Endothelial cell of umbilical vein (primary cell): ENCODE data around the gene EVX1. TPM values are rescaled to one million over a fixed set of nuclear protein-coding genes. Genes with fewer than 3 reads are reported as not detected.
A peak's percentile ranks its signal among the peaks of the same experiment; 100 is the strongest.

Experiments
- BruUV-seq: library from RNA; stranded (reverse); fragments of 400-500 nt; replicated peaks from 2 replicates; lab custom pipeline; 2021; lab: Mats Ljungman, UMichigan
- CTCF ChIA-PET: fragments of 300-600, 350-600 bp; sonication (Branson Sonifier 250); formaldehyde crosslinking; loops from one replicate; lab custom pipeline; 2021; ENCODE audit warnings: antibody characterized with exemption, inconsistent platforms; lab: Charles Lee
- POLR2A ChIA-PET: fragments of 300-600, 350-600 bp; sonication (Branson Sonifier 250); formaldehyde crosslinking; loops from one replicate; lab custom pipeline; 2021; ENCODE audit warnings: antibody characterized with exemption, inconsistent platforms; lab: Charles Lee
- DNase-seq: peaks from one replicate; pipeline ENCODE4 v3.0.0-alpha.2; 2011; ENCODE audit warnings: low read depth, low spot score
- FAIRE-seq: peaks from 2 replicates; lab custom pipeline; 2011; peaks lifted over from hg19 to GRCh38; lab: Jason Lieb, UNC
- H2AFZ ChIP-seq: 2 replicates; pipeline ENCODE4 v1.6.0; 2012; ENCODE audit warnings: low read depth, low read length, control low read depth, inconsistent platforms
- H3K27ac ChIP-seq: 2 replicates; pipeline ENCODE4 v1.5.1; 2011; ENCODE audit warnings: low read depth, mild to moderate bottlenecking, control low read depth, low read length, moderate library complexity; ENCODE audit not compliant: insufficient read depth
- H3K27me3 ChIP-seq, 2 experiments: 2 replicates each; pipeline versions ENCODE4 v1.6.0 to v1.6.1; 2011; ENCODE audit warnings: low read length in 2 of 2, mixed read lengths in 1 of 2; ENCODE audit not compliant: control insufficient read depth in 2 of 2, insufficient read depth in 2 of 2
- H3K36me3 ChIP-seq, 2 experiments: 2 replicates in 1 of 2; 3 replicates in 1 of 2; pipeline ENCODE4 v1.5.1; 2011; ENCODE audit warnings: low read length in 2 of 2, mild to moderate bottlenecking in 1 of 2, moderate library complexity in 1 of 2; ENCODE audit not compliant: control insufficient read depth in 2 of 2, insufficient read depth in 2 of 2; ENCODE audit errors: extremely low read depth in 1 of 2
- H3K4me1 ChIP-seq: 3 replicates; pipeline ENCODE4 v1.5.1; 2011; ENCODE audit warnings: mild to moderate bottlenecking, low read length; ENCODE audit not compliant: control insufficient read depth, insufficient read depth; ENCODE audit errors: extremely low read depth
- H3K4me2 ChIP-seq: 2 replicates; pipeline ENCODE4 v1.6.1; 2011; ENCODE audit warnings: low read length, control low read depth, mixed read lengths; ENCODE audit not compliant: insufficient read depth
- H3K4me3 ChIP-seq, 3 experiments: fragments of 200-600 bp in 1 of 3; sonication (generic), shearing (Covaris generic) in 1 of 3; replicated peaks in 1 of 3; 2 replicates each; pipeline ENCODE4 v1.5.1; 2011 to 2016; ENCODE audit warnings: control low read depth in 3 of 3, low read length in 3 of 3, mild to moderate bottlenecking in 2 of 3, inconsistent platforms in 1 of 3, low read depth in 1 of 3, moderate library complexity in 1 of 3; ENCODE audit not compliant: insufficient read depth in 1 of 3
- H3K79me2 ChIP-seq: 2 replicates; pipeline ENCODE4 v1.6.0; 2012; ENCODE audit warnings: low read length, inconsistent platforms; ENCODE audit not compliant: control insufficient read depth, insufficient read depth
- H3K9ac ChIP-seq: replicated peaks from 2 replicates; pipeline ENCODE3; 2011; ENCODE audit warnings: low read length, control low read depth; ENCODE audit not compliant: insufficient read depth; ENCODE audit errors: extremely low read depth
- H3K9me1 ChIP-seq: replicated peaks from 3 replicates; pipeline ENCODE4 v1.6.0; 2011; ENCODE audit warnings: mild to moderate bottlenecking, low read length; ENCODE audit not compliant: control insufficient read depth, insufficient read depth; ENCODE audit errors: extremely low read depth
- H3K9me3 ChIP-seq: replicated peaks from 2 replicates; pipeline ENCODE4 v1.5.1; 2012; ENCODE audit warnings: low read length, inconsistent platforms; ENCODE audit not compliant: control insufficient read depth, insufficient read depth
- H4K20me1 ChIP-seq: replicated peaks from 2 replicates; pipeline ENCODE3; 2011; ENCODE audit warnings: mild to moderate bottlenecking, low read length; ENCODE audit not compliant: control insufficient read depth, insufficient read depth; ENCODE audit errors: extremely low read depth
- CTCF ChIP-seq, 2 donors: IDR thresholded peaks; 1 replicate in 1 of 2; 2 replicates in 1 of 2; pipeline ENCODE4 v1.5.1; 2011; ENCODE audit warnings: low read length in 2 of 2, mild to moderate bottlenecking in 2 of 2, moderate library complexity in 2 of 2, control low read depth in 1 of 2, inconsistent platforms in 1 of 2, low read depth in 1 of 2; ENCODE audit not compliant: insufficient read depth in 1 of 2; ENCODE audit errors: extremely low read depth in 1 of 2
- EZH2 ChIP-seq: IDR thresholded peaks from 2 replicates; pipeline ENCODE4 v1.6.1; 2012; ENCODE audit warnings: borderline replicate concordance, low read depth, mild to moderate bottlenecking, moderate library complexity, low read length, inconsistent platforms; ENCODE audit not compliant: severe bottlenecking
- FOS ChIP-seq: IDR thresholded peaks from 2 replicates; pipeline ENCODE4 v1.6.1; 2011; ENCODE audit warnings: mild to moderate bottlenecking, low read length, moderate library complexity, borderline replicate concordance; ENCODE audit not compliant: insufficient read depth
- GATA2 ChIP-seq: IDR thresholded peaks from 2 replicates; pipeline ENCODE4 v1.7.0; 2011; ENCODE audit warnings: low read depth, mild to moderate bottlenecking, moderate library complexity, mixed read lengths, low read length; ENCODE audit not compliant: insufficient read length, insufficient read depth
- JUN ChIP-seq: IDR thresholded peaks from 2 replicates; pipeline ENCODE4 v1.6.1; 2011; ENCODE audit warnings: borderline replicate concordance, low read depth; ENCODE audit not compliant: insufficient read length, insufficient read depth
- MAX ChIP-seq: IDR thresholded peaks from 2 replicates; pipeline ENCODE4 v1.6.1; 2011; ENCODE audit not compliant: insufficient read depth, insufficient read length
- MYC ChIP-seq: IDR thresholded peaks from one replicate; pipeline ENCODE4 v1.6.1; 2011; ENCODE audit warnings: mild to moderate bottlenecking, low read depth, low read length
- POLR2A ChIP-seq: IDR thresholded peaks from 2 replicates; pipeline ENCODE4 v1.6.1; 2012; ENCODE audit warnings: low read depth, mild to moderate bottlenecking, control low read depth, low read length
- POLR2AphosphoS5 ChIP-seq: IDR thresholded peaks from 2 replicates; pipeline ENCODE4 v1.6.1; 2012; ENCODE audit warnings: low read depth, mild to moderate bottlenecking, control low read depth, low read length, moderate library complexity; ENCODE audit not compliant: insufficient read depth
- dilution Hi-C: fragments of 300-500 bp; cut with MboI; formaldehyde crosslinking; loops from one replicate; pipeline ENCODE4 v1.15.0; 2019; ENCODE audit warnings: low sequenced_read_pairs; ENCODE audit not compliant: extremely low pct_ligation_motif_present
- intact Hi-C: fragments of 100-400 bp; cut with micrococcal nuclease; formaldehyde crosslinking; loops from one replicate; pipeline ENCODE4 v1.10.0; 2022
- polyA plus RNA-seq, 4 experiments: library from polyadenylated mRNA; depleted of rRNA in 3 of 4; stranded (reverse) in 3 of 4; unstranded in 1 of 4; fragments of >200 nt; gene quantifications; 2 replicates each; pipeline versions ENCODE4 v1.2.1 to v1.2.3, GENCODE V29; 2011 to 2012; ENCODE audit warnings: missing spikeins in 1 of 4
- total RNA-seq: library from RNA; stranded (reverse); gene quantifications from 2 replicates; pipeline ENCODE4 v1.2.3, GENCODE V29; 2021

EVX1 gene
- total and polyA plus RNA-seq, 2 donors (not counting 3 experiments of a cell fraction or from before 2014, with no cell fraction given), result not detected

DNA sequence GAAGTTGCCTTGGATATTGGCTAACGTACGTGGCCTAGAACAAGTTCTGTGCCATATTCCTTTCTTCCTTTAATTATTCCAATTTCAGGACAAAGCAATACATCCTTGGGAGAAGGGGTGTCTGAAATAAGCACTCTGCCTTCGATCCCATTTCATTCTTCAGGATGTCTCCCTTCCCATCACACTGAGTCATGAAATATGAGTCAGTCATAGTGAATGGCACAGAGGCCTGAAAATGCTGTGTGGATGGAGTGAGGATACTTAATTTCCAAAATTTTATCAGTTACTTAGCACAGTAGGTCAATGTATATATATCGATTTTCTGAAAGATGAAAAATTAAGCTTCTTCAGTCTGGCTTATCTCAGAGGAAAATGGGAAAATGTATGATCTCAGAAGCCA, 19.5 kb downstream of the EVX1 start:
- TF ChIP-seq FOS (peak; percentile 22), POLR2AphosphoS5 (no peak)
- POLR2A ChIA-PET, result no interaction called here
- H3K9me1 ChIP-seq, result no peaks in the 10 kb centered on the region
- no peak overlapping the region for H3K27ac ChIP-seq
- H3K9ac ChIP-seq, result no peak overlapping the region
- intact Hi-C loops, result no loop called here
- H3K79me2 ChIP-seq, result no peaks in the 10 kb centered on the region
- no peaks in the 10 kb centered on the region for H3K9me3 ChIP-seq
- no peak for DNase-seq
- no peak overlapping the region for H2AFZ ChIP-seq
- no peaks in the 10 kb centered on the region for H3K4me1 ChIP-seq
- no peak overlapping the region for H3K4me3 ChIP-seq
- H3K27me3 ChIP-seq, result peaks cover 8 to 26% of the 10 kb centered on the region in 2 experiments
- no peaks in the 10 kb centered on the region for H4K20me1 ChIP-seq
- no TSS peak for BruUV-seq
- H3K36me3 ChIP-seq, result no peaks in the 10 kb centered on the region
- dilution Hi-C loops, result no loop called here
- FAIRE-seq, result no peak
- H3K4me2 ChIP-seq, result no peak overlapping the region
- CTCF ChIA-PET, result interaction anchor here (0.8 kb wide), 1 partner anchor 512 kb away, joined by 4 read pairs; no protein-coding TSS in a partner anchor

GRCh38 chr7:27263781-27264180, 21.2 kb downstream of the EVX1 start:
- CTCF ChIA-PET, result interaction anchor here (1.4 kb wide), 1 partner anchor 9 kb away, joined by 3 read pairs; no protein-coding TSS in a partner anchor
- POLR2A ChIA-PET, result no interaction called here
- no peak for FAIRE-seq
- H3K9me1 ChIP-seq, result no peaks in the 10 kb centered on the region
- no peaks in the 10 kb centered on the region for H3K79me2 ChIP-seq
- no peaks in the 10 kb centered on the region for H3K9me3 ChIP-seq
- H3K9ac ChIP-seq, result no peak overlapping the region
- dilution Hi-C loops (no loop called here), intact Hi-C loops (no loop called here)
- H3K4me3 ChIP-seq, result no peak overlapping the region
- H3K36me3 ChIP-seq, result no peaks in the 10 kb centered on the region
- H3K27me3 ChIP-seq, result peaks cover 6 to 20% of the 10 kb centered on the region in 2 experiments
- no peak overlapping the region for H3K27ac ChIP-seq
- H3K4me2 ChIP-seq, result no peak overlapping the region
- no peak overlapping the region for H2AFZ ChIP-seq
- H3K4me1 ChIP-seq, result no peaks in the 10 kb centered on the region
- no peak for DNase-seq
- H4K20me1 ChIP-seq, result no peaks in the 10 kb centered on the region
- no TSS peak for BruUV-seq
- no peak for TF ChIP-seq POLR2AphosphoS5
- no peak for TF ChIP-seq CTCF (IDR thresholded peaks at IDR 0.05; ENCODE audit: extremely low read depth in 1 of 2, insufficient read depth in 1 of 2, low read depth in 1 of 2, low read length in 2 of 2)
- no peak for TF ChIP-seq MYC
- TF ChIP-seq JUN, result no peak
- TF ChIP-seq POLR2A, result no peak
- TF ChIP-seq MAX, result no peak
- TF ChIP-seq GATA2, result no peak
- TF ChIP-seq EZH2, result no peak
